Thoracic aorta (tissue), 2 donors: ENCODE data around the gene CD247. TPM values are rescaled to one million over a fixed set of nuclear protein-coding genes. Genes with fewer than 3 reads are reported as not detected.
A peak's percentile ranks its signal among the peaks of the same experiment; 100 is the strongest.

ENCODE experiments used
- ATAC-seq: fragments of 150-250 bp; one replicate; pipeline ENCODE4 v1.8.0; 2017; ENCODE audit warnings: low read depth; ENCODE audit not compliant: insufficient number of reproducible peaks, low FRiP score
- DNase-seq: peaks from one replicate; pipeline ENCODE4 v3.0.0-alpha.2; 2020; ENCODE audit warnings: low spot score
- H3K27ac ChIP-seq, 2 donors: fragments of 200-600 bp; sonication (generic); 1 replicate in 1 of 2; 2 replicates in 1 of 2; pipeline ENCODE4 v1.5.1; 2016; ENCODE audit warnings: mild to moderate bottlenecking in 2 of 2, moderate library complexity in 2 of 2
- H3K27me3 ChIP-seq: fragments of 200-600 bp; sonication (generic); replicated peaks from 2 replicates; pipeline ENCODE4 v1.6.0; 2016; ENCODE audit warnings: mild to moderate bottlenecking; ENCODE audit not compliant: insufficient read depth
- H3K36me3 ChIP-seq: fragments of 200-600 bp; sonication (generic); one replicate; pipeline ENCODE4 v1.5.1; 2016
- H3K4me1 ChIP-seq, 2 donors: fragments of 200-600 bp; sonication (generic); 1 replicate in 1 of 2; 2 replicates in 1 of 2; pipeline versions ENCODE4 v1.5.1 to v1.6.0; 2016; ENCODE audit warnings: low read depth in 2 of 2, mild to moderate bottlenecking in 1 of 2; ENCODE audit not compliant: control insufficient read depth in 1 of 2
- H3K4me3 ChIP-seq: fragments of 200-600 bp; sonication (generic); 2 replicates; pipeline ENCODE4 v1.5.1; 2016; ENCODE audit warnings: mild to moderate bottlenecking
- H3K9me3 ChIP-seq: fragments of 200-600 bp; sonication (generic); 2 replicates; pipeline ENCODE4 v1.5.1; 2016
- CTCF ChIP-seq: fragments of 200-600 bp; sonication (generic); IDR thresholded peaks from one replicate; pipeline ENCODE4 v1.5.1; 2019; ENCODE audit warnings: antibody characterized with exemption
- total RNA-seq, 2 donors: library from RNA; depleted of rRNA; stranded (reverse); fragments of >200 nt; gene quantifications; one replicate each; pipeline versions ENCODE4 v1.1.0 to v1.2.3, GENCODE V29; 2016

CD247 gene
- total RNA-seq, 2 donors from 2014 or later, result 1.6 to 8.5 TPM

DNA sequence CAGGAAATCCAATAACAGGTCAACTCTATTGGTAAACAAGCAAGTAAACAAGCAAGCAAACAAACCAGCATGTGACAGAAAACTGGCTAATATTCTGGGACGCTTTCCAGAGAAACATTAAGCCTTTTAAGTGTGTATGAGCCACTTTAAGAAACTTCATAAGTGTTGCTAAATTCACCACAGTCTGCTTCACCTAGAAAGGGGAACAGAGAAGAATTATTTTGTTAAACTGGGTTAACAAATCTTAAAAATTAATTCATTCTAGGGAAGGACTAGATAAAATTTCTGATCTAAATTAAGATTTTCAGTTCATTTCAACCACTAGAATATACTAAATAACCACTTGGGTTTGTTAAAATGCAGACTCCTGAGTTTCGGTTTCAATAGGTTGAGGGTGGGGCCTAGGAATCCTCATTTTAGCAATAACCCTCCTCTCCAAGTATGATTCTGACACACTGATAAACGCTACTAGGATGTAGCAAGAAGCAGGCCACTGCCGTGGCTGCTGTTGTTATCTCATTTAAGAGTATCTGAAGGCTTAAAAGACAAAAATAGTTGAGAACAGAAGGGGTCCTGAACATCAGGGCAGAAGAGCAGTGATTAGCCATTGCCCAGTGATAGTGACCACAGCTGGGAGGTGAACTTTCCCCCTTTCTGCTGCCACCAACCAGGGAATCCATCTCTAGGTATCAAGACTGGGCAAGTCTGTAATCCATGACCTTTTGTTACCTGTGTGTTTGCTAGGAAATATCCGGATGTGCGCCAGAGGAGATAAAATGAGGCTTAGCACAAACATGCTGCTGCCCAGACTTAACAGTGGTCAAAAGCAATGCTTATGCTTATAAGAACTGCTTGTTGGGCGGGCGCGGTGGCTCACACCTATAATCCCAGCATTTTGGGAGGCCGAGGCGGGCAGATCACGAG lies 24.0 kb upstream of the CD247 start:
- no peaks in the 10 kb centered on the region for H3K4me1 ChIP-seq
- peaks cover 4% of the 10 kb centered on the region for H3K36me3 ChIP-seq
- ATAC-seq, result no peak
- H3K4me3 ChIP-seq, result no peak overlapping the region
- DNase-seq, result no peak
- no peak for TF ChIP-seq CTCF
- no peaks in the 10 kb centered on the region for H3K9me3 ChIP-seq
- no peaks in the 10 kb centered on the region for H3K27me3 ChIP-seq
- no peak overlapping the region for H3K27ac ChIP-seq

DNA sequence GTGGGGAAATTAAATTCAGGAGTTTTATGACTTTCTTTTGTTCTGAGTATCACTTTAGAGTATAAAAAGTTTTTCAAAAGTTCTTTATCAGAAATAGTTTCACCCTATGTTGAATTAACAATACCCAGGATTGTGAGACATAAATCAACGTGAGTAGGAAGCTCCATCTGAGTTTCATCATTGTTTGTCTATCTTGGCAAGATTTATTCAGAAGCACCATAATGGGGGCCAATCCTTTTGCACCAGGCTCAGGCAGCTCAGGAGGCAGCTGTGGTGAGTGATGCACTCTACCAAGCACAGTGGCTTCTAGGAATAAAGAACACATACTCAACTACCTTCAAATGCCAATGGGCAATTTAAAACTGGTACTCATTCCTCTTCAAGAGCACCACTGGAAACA lies 23.3 kb upstream of the CD247 start:
- Histone ChIP-seq H3K27me3 (no peaks in the 10 kb centered on the region), H3K27ac (no peak overlapping the region), H3K4me1 (no peaks in the 10 kb centered on the region), H3K9me3 (no peaks in the 10 kb centered on the region), H3K4me3 (no peak overlapping the region), H3K36me3 (peaks cover 4% of the 10 kb centered on the region)
- ATAC-seq (no peak), DNase-seq (no peak)
- no peak for TF ChIP-seq CTCF

DNA sequence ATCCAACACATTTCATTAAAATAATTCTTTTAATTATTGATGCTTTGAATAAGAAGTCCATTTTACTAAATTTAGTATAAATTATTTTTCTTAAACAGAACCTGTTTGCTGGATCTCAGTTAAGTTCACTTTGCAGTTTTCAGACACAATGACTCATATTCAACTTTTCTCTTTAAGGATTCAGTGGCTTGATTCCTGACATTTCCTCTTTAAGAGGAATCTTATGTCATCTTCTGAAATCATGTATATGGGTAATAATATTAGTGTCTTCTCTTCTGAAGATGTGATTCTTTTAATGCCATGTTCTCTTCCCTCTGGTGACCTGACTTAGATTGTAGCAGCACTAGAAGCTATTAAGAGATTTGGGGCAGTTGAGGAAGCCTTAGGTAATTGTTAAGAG lies 22.7 kb upstream of the CD247 start:
- Histone ChIP-seq H3K4me3 (no peak overlapping the region), H3K9me3 (no peaks in the 10 kb centered on the region), H3K36me3 (peaks cover 4% of the 10 kb centered on the region), H3K27me3 (no peaks in the 10 kb centered on the region), H3K27ac (no peak overlapping the region), H3K4me1 (no peaks in the 10 kb centered on the region)
- ATAC-seq (no peak), DNase-seq (no peak)
- no peak for TF ChIP-seq CTCF

GRCh38 chr1:167538657-167539056 lies 20.3 kb upstream of the CD247 start:
- Histone ChIP-seq H3K36me3 (peaks cover 4% of the 10 kb centered on the region), H3K4me1 (peaks cover under 1% of the 10 kb centered on the region in 2 donors), H3K27me3 (no peaks in the 10 kb centered on the region), H3K27ac (no peak overlapping the region), H3K9me3 (no peaks in the 10 kb centered on the region), H3K4me3 (no peak overlapping the region)
- no peak for DNase-seq
- no peak for TF ChIP-seq CTCF
- ATAC-seq, result no peak

GRCh38 chr1:167533851-167534300 lies 15.5 kb upstream of the CD247 start:
- TF ChIP-seq CTCF, result peak; percentile 85
- Histone ChIP-seq H3K27ac (no peak overlapping the region), H3K27me3 (no peaks in the 10 kb centered on the region), H3K9me3 (no peaks in the 10 kb centered on the region), H3K36me3 (no peaks in the 10 kb centered on the region), H3K4me1 (peaks cover 3 to 5% of the 10 kb centered on the region in 2 donors), H3K4me3 (no peak overlapping the region)
- no peak for DNase-seq
- ATAC-seq, result peak; percentile 73
